Measurements from ENCODE around the gene CAMKK1.
A peak's percentile ranks its signal among the peaks of the same experiment; 100 is the strongest.

CAMKK1 gene

GRCh38 chr17:3893003-3893719 is at the start of gene CAMKK1:
Gene CAMKK1, minus strand, starts transcription at chr17:3893053. Its CDS starts 7,366 bp downstream, at chr17:3885687.
- Histone ChIP-seq H3K9me3 (ENCODE audit: control insufficient read depth, low read depth, low read length) (no peaks in the 10 kb centered on the region), H3K4me3 (ENCODE audit: low read length) (peak within 1 kb of the TSS; percentile 62), H3K9ac (ENCODE audit: low read length) (peak within 1 kb of the TSS; percentile 28), H3K36me3 (ENCODE audit: control insufficient read depth, low read depth, low read length) (no peaks in the 10 kb centered on the region), H3K27ac (ENCODE audit: low read length) (no peak within 1 kb of the TSS), H3K4me1 (ENCODE audit: control insufficient read depth, low read depth, low read length) (peaks cover 6% of the 10 kb centered on the region), H3K27me3 (ENCODE audit: control insufficient read depth, insufficient read depth, low read length) (peaks cover 4% of the 10 kb centered on the region)

- Histone ChIP-seq H3K27me3 (ENCODE audit: control insufficient read depth, insufficient read depth, low read length) (peaks cover 11% of the 10 kb centered on the region), H3K4me1 (ENCODE audit: control insufficient read depth, low read depth, low read length) (no peaks in the 10 kb centered on the region), H3K36me3 (ENCODE audit: control insufficient read depth, low read depth, low read length) (no peaks in the 10 kb centered on the region), H3K9me3 (ENCODE audit: control insufficient read depth, low read depth, low read length) (no peaks in the 10 kb centered on the region), H3K9ac (ENCODE audit: low read length) (no peak overlapping the region), H3K27ac (ENCODE audit: low read length) (no peak overlapping the region), H3K4me3 (ENCODE audit: low read length) (no peak overlapping the region)
These were observed 48.3 kb upstream of the CAMKK1 start for GRCh38 chr17:3940965-3941698.

GRCh38 chr17:3937359-3937758 is 44.5 kb upstream of the CAMKK1 start:
- H3K27ac ChIP-seq (ENCODE audit: low read length), result no peak overlapping the region
- no peaks in the 10 kb centered on the region for H3K36me3 ChIP-seq (ENCODE audit: control insufficient read depth, low read depth, low read length)
- H3K9me3 ChIP-seq (ENCODE audit: control insufficient read depth, low read depth, low read length), result no peaks in the 10 kb centered on the region
- H3K27me3 ChIP-seq (ENCODE audit: control insufficient read depth, insufficient read depth, low read length), result no peaks in the 10 kb centered on the region
- no peak overlapping the region for H3K4me3 ChIP-seq (ENCODE audit: low read length)
- H3K9ac ChIP-seq (ENCODE audit: low read length), result no peak overlapping the region
- H3K4me1 ChIP-seq (ENCODE audit: control insufficient read depth, low read depth, low read length), result no peaks in the 10 kb centered on the region

DNA sequence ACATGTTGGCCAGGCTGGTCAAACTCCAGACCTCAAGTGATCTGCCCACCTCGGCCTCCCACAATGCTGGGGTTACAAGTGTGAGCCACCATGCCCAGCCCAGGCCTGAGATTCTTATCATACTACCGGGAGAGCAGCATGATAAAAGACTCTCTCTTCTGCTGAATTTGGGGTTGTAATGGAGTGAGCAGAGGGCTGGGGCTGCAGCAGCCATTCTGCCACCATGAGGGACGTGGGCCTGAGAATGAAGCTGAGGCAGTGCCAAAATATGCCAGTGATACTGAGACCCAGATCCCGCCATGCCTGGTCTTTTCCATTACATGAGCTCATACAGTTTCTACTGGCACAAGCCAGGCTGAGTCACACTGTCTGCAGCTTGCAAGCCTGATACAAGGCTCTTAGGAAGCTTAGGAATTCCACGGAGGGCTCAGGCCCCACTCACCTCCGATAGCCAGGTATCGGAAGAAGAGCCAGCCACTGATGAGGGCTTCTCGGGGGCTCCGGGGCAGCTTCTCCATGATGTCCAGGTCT is 43.0 kb upstream of the CAMKK1 start:
- H3K4me3 ChIP-seq (ENCODE audit: low read length), result no peak overlapping the region
- no peak overlapping the region for H3K9ac ChIP-seq (ENCODE audit: low read length)
- H3K4me1 ChIP-seq (ENCODE audit: control insufficient read depth, low read depth, low read length), result no peaks in the 10 kb centered on the region
- H3K27me3 ChIP-seq (ENCODE audit: control insufficient read depth, insufficient read depth, low read length), result no peaks in the 10 kb centered on the region
- no peaks in the 10 kb centered on the region for H3K9me3 ChIP-seq (ENCODE audit: control insufficient read depth, low read depth, low read length)
- H3K36me3 ChIP-seq (ENCODE audit: control insufficient read depth, low read depth, low read length), result no peaks in the 10 kb centered on the region
- no peak overlapping the region for H3K27ac ChIP-seq (ENCODE audit: low read length)

GRCh38 chr17:3935140-3935542 is 42.3 kb upstream of the CAMKK1 start:
- no peaks in the 10 kb centered on the region for H3K27me3 ChIP-seq (ENCODE audit: control insufficient read depth, insufficient read depth, low read length)
- no peak overlapping the region for H3K4me3 ChIP-seq (ENCODE audit: low read length)
- no peaks in the 10 kb centered on the region for H3K4me1 ChIP-seq (ENCODE audit: control insufficient read depth, low read depth, low read length)
- H3K9me3 ChIP-seq (ENCODE audit: control insufficient read depth, low read depth, low read length), result no peaks in the 10 kb centered on the region
- no peaks in the 10 kb centered on the region for H3K36me3 ChIP-seq (ENCODE audit: control insufficient read depth, low read depth, low read length)
- no peak overlapping the region for H3K9ac ChIP-seq (ENCODE audit: low read length)
- H3K27ac ChIP-seq (ENCODE audit: low read length), result no peak overlapping the region

GRCh38 chr17:3929764-3930163 is 36.9 kb upstream of the CAMKK1 start:
- Histone ChIP-seq H3K36me3 (ENCODE audit: control insufficient read depth, low read depth, low read length) (no peaks in the 10 kb centered on the region), H3K9ac (ENCODE audit: low read length) (no peak overlapping the region), H3K9me3 (ENCODE audit: control insufficient read depth, low read depth, low read length) (no peaks in the 10 kb centered on the region), H3K4me1 (ENCODE audit: control insufficient read depth, low read depth, low read length) (no peaks in the 10 kb centered on the region), H3K27me3 (ENCODE audit: control insufficient read depth, insufficient read depth, low read length) (no peaks in the 10 kb centered on the region), H3K27ac (ENCODE audit: low read length) (no peak overlapping the region), H3K4me3 (ENCODE audit: low read length) (no peak overlapping the region)

GRCh38 chr17:3929181-3929580 is 36.3 kb upstream of the CAMKK1 start:
- H3K9me3 ChIP-seq (ENCODE audit: control insufficient read depth, low read depth, low read length), result no peaks in the 10 kb centered on the region
- no peaks in the 10 kb centered on the region for H3K27me3 ChIP-seq (ENCODE audit: control insufficient read depth, insufficient read depth, low read length)
- H3K9ac ChIP-seq (ENCODE audit: low read length), result no peak overlapping the region
- no peaks in the 10 kb centered on the region for H3K36me3 ChIP-seq (ENCODE audit: control insufficient read depth, low read depth, low read length)
- H3K4me1 ChIP-seq (ENCODE audit: control insufficient read depth, low read depth, low read length), result no peaks in the 10 kb centered on the region
- H3K4me3 ChIP-seq (ENCODE audit: low read length), result no peak overlapping the region
- no peak overlapping the region for H3K27ac ChIP-seq (ENCODE audit: low read length)

DNA sequence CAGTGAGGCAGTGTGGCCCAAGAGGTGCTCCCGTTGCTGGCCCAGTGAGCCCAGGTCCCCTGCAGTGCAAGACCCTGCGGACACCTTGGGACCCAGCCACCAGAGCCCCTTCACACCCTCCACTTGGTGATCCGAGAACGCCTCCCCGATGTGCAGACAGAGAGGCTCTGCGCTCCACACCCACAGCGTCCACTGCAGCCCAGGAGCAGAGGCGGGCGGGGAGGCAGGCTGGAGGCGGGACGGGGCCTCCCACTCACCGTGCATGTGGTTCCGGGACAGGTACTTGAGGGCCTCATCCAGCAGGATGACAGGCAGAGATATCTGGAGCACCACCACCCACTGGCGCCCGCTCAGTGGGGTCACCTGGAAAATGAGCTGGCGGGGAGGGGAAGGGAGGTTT is 35.6 kb upstream of the CAMKK1 start:
- H3K9ac ChIP-seq (ENCODE audit: low read length), result no peak overlapping the region
- no peak overlapping the region for H3K4me3 ChIP-seq (ENCODE audit: low read length)
- H3K4me1 ChIP-seq (ENCODE audit: control insufficient read depth, low read depth, low read length), result no peaks in the 10 kb centered on the region
- no peaks in the 10 kb centered on the region for H3K36me3 ChIP-seq (ENCODE audit: control insufficient read depth, low read depth, low read length)
- H3K27ac ChIP-seq (ENCODE audit: low read length), result no peak overlapping the region
- H3K9me3 ChIP-seq (ENCODE audit: control insufficient read depth, low read depth, low read length), result no peaks in the 10 kb centered on the region
- H3K27me3 ChIP-seq (ENCODE audit: control insufficient read depth, insufficient read depth, low read length), result no peaks in the 10 kb centered on the region

- Histone ChIP-seq H3K4me1 (ENCODE audit: control insufficient read depth, low read depth, low read length) (no peaks in the 10 kb centered on the region), H3K36me3 (ENCODE audit: control insufficient read depth, low read depth, low read length) (no peaks in the 10 kb centered on the region), H3K9ac (ENCODE audit: low read length) (no peak overlapping the region), H3K4me3 (ENCODE audit: low read length) (no peak overlapping the region), H3K27ac (ENCODE audit: low read length) (no peak overlapping the region), H3K9me3 (ENCODE audit: control insufficient read depth, low read depth, low read length) (no peaks in the 10 kb centered on the region), H3K27me3 (ENCODE audit: control insufficient read depth, insufficient read depth, low read length) (no peaks in the 10 kb centered on the region)
These were observed 34.9 kb upstream of the CAMKK1 start for GRCh38 chr17:3927628-3928340.

DNA sequence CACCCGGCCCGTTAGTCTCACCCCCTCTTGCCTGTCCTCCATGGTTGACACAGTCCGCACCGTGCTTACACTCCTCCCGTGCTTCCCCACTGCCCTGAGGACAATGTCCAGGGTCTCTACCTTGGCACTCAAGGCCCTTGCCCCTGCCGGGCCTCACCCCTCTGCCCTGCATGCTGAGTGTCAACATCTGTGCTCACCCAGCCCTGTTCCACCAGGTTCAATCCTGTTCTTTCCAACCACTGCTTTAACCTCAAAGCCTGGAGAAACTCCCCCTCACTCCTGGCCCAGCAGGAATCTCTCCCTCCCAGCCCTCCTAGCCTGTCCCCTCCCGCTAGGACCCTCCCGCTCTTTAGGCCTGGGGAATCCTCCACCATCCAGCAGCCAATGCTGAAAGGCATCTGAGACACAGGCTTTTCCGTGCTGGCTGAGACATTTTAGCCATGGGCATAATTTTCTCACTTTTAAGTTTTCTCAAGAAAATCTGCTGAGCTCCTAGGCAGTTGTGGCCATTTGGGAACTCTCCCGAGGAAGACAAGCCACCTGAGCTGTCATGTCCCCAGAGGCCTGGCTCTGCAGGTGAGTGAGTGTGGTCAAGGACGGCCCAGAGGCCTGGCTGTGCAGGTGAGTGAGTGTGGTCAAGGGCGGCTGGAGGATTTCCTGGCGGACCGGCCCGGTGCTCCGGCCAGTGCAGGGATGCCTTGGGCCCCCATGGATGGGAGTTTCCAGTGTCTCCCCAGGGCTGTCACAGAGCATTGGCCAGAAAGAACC is 34.2 kb upstream of the CAMKK1 start:
- Histone ChIP-seq H3K27me3 (ENCODE audit: control insufficient read depth, insufficient read depth, low read length) (no peaks in the 10 kb centered on the region), H3K4me3 (ENCODE audit: low read length) (no peak overlapping the region), H3K9me3 (ENCODE audit: control insufficient read depth, low read depth, low read length) (no peaks in the 10 kb centered on the region), H3K27ac (ENCODE audit: low read length) (no peak overlapping the region), H3K4me1 (ENCODE audit: control insufficient read depth, low read depth, low read length) (no peaks in the 10 kb centered on the region), H3K9ac (ENCODE audit: low read length) (no peak overlapping the region), H3K36me3 (ENCODE audit: control insufficient read depth, low read depth, low read length) (no peaks in the 10 kb centered on the region)

Measured in iPS-18a (cell line).